ENCODE results near the gene MACIR.

DNA sequence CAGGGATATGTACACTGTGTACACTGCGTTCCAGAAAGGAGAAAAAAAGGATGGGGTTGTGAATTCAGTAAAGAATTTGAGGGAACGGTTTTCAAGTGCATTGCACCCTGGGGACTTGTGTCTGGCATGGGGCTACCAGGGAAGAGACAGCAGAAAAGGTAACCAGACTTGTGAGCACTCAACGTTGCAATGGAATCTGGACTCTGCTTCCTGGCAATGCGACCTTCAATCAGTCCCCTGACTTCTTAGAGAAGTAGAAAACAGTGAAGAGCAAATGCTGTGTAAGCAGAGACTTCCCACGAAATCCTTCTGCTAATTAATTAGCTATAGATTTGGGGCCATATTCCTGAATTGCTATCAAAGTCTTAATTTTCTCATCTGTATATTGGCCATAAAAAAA lies 36.3 kb downstream of the MACIR start:
- TF ChIP-seq, protein P1, sequence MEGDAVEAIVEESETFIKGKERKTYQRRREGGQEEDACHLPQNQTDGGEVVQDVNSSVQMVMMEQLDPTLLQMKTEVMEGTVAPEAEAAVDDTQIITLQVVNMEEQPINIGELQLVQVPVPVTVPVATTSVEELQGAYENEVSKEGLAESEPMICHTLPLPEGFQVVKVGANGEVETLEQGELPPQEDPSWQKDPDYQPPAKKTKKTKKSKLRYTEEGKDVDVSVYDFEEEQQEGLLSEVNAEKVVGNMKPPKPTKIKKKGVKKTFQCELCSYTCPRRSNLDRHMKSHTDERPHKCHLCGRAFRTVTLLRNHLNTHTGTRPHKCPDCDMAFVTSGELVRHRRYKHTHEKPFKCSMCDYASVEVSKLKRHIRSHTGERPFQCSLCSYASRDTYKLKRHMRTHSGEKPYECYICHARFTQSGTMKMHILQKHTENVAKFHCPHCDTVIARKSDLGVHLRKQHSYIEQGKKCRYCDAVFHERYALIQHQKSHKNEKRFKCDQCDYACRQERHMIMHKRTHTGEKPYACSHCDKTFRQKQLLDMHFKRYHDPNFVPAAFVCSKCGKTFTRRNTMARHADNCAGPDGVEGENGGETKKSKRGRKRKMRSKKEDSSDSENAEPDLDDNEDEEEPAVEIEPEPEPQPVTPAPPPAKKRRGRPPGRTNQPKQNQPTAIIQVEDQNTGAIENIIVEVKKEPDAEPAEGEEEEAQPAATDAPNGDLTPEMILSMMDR (conservative IDR thresholded peaks at IDR 0.05; ENCODE audit: low read depth, low read length) = no peak
- TF ChIP-seq EZH2 (IDR thresholded peaks at IDR 0.05; ENCODE audit: borderline replicate concordance, low read depth, low read length, poor library complexity, severe bottlenecking) = no peak

Measured in A673 (cell line).